HG03039 (cell line): ENCODE data around the gene AFF1.
"Not testable (repeated sequence)": the region's sequence is repeated elsewhere in the genome, so short reads cannot be mapped to it uniquely, and the experiment has no call there.

ENCODE experiments used
- ATAC-seq: cut with Tn5 transposase; IDR thresholded peaks from one replicate; pipeline ENCODE4 v1.9.1; 2021; ENCODE audit warnings: mild to moderate bottlenecking, moderate library complexity; ENCODE audit not compliant: unreplicated experiment

The AFF1 gene

GRCh38 chr4:86975927-86976326, 41.1 kb downstream of the AFF1 start:
- no peak for ATAC-seq

- no peak for ATAC-seq
Measured at GRCh38 chr4:86976801-86977485, 42.1 kb downstream of the AFF1 start.

- peak; percentile 93 for ATAC-seq
Measured at GRCh38 chr4:86977621-86978184, 42.9 kb downstream of the AFF1 start.

GRCh38 chr4:86978709-86979108, 43.9 kb downstream of the AFF1 start:
- no peak for ATAC-seq

- no peak for ATAC-seq
Measured at GRCh38 chr4:86980230-86980629, 45.4 kb downstream of the AFF1 start.

- no peak for ATAC-seq
Measured at GRCh38 chr4:86981789-86982188, 47.0 kb downstream of the AFF1 start.

GRCh38 chr4:86985852-86986251, 51.0 kb downstream of the AFF1 start:
- ATAC-seq: not testable (repeated sequence)

GRCh38 chr4:86989658-86990057, 54.8 kb downstream of the AFF1 start:
- ATAC-seq: not testable (repeated sequence)

- ATAC-seq: no peak
Measured at GRCh38 chr4:86990510-86990909, 55.7 kb downstream of the AFF1 start.

- ATAC-seq: no peak
Measured at GRCh38 chr4:86991994-86992393, 57.2 kb downstream of the AFF1 start.

- ATAC-seq: no peak
Measured at GRCh38 chr4:86993909-86994681, 59.3 kb downstream of the AFF1 start.

GRCh38 chr4:86994686-86995085, 59.9 kb downstream of the AFF1 start:
- ATAC-seq: no peak

- not testable (repeated sequence) for ATAC-seq
Measured at GRCh38 chr4:86996510-86996909, 61.7 kb downstream of the AFF1 start.

- no peak for ATAC-seq
Measured at GRCh38 chr4:86999136-86999643, 64.4 kb downstream of the AFF1 start.

- ATAC-seq: no peak
Measured at GRCh38 chr4:87002682-87003043, 67.9 kb downstream of the AFF1 start.

- no peak for ATAC-seq
Measured at GRCh38 chr4:87003266-87003665, 68.5 kb downstream of the AFF1 start.

GRCh38 chr4:87005369-87005689, 70.5 kb downstream of the AFF1 start:
- ATAC-seq: no peak

- ATAC-seq: no peak
Measured at GRCh38 chr4:87005690-87006425, 71.0 kb downstream of the AFF1 start.

- no peak for ATAC-seq
Measured at GRCh38 chr4:87006426-87006675, 71.5 kb downstream of the AFF1 start.

- ATAC-seq: peak; percentile 70
Measured at GRCh38 chr4:87006676-87007527, 72.1 kb downstream of the AFF1 start.
